Measurements from ENCODE around the gene AIFM3.

- no peak for TF ChIP-seq RAD21 (conservative IDR thresholded peaks at IDR 0.05)
- TF ChIP-seq, protein P1, sequence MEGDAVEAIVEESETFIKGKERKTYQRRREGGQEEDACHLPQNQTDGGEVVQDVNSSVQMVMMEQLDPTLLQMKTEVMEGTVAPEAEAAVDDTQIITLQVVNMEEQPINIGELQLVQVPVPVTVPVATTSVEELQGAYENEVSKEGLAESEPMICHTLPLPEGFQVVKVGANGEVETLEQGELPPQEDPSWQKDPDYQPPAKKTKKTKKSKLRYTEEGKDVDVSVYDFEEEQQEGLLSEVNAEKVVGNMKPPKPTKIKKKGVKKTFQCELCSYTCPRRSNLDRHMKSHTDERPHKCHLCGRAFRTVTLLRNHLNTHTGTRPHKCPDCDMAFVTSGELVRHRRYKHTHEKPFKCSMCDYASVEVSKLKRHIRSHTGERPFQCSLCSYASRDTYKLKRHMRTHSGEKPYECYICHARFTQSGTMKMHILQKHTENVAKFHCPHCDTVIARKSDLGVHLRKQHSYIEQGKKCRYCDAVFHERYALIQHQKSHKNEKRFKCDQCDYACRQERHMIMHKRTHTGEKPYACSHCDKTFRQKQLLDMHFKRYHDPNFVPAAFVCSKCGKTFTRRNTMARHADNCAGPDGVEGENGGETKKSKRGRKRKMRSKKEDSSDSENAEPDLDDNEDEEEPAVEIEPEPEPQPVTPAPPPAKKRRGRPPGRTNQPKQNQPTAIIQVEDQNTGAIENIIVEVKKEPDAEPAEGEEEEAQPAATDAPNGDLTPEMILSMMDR (IDR thresholded peaks at IDR 0.05; ENCODE audit: poor library complexity, severe bottlenecking): no peak
- TF ChIP-seq SMC3 (conservative IDR thresholded peaks at IDR 0.05; ENCODE audit: poor library complexity): no peak
- no peak for TF ChIP-seq MXI1 (conservative IDR thresholded peaks at IDR 0.05; ENCODE audit: poor library complexity, severe bottlenecking)
- no peak for TF ChIP-seq EZH2 (IDR thresholded peaks at IDR 0.05; ENCODE audit: borderline replicate concordance, insufficient read depth, low read length, poor library complexity, severe bottlenecking)
- no peak for TF ChIP-seq TAF1 (IDR thresholded peaks at IDR 0.05; ENCODE audit: low read depth)
- TF ChIP-seq POLR2AphosphoS5 (IDR thresholded peaks at IDR 0.05): no peak
Measured at GRCh38 chr22:20926243-20926642, 40.8 kb upstream of the AIFM3 start.

All from neural cell (in vitro differentiated cells).